Hematopoietic multipotent progenitor cell treated with erythropoietin and hydrocortisone succinate and interleukin-3 and kit ligand, for 8 days (in vitro differentiated cells): ENCODE measurements around the gene PAPSS1.
A peak's percentile ranks its signal among the peaks of the same experiment; 100 is the strongest.
"Not testable (repeated sequence)": the region's sequence is repeated elsewhere in the genome, so short reads cannot be mapped to it uniquely, and the experiment has no call there.

Experiments used
- DNase-seq: peaks from one replicate; pipeline ENCODE4 v3.0.0-alpha.2; 2015

The PAPSS1 gene

DNA sequence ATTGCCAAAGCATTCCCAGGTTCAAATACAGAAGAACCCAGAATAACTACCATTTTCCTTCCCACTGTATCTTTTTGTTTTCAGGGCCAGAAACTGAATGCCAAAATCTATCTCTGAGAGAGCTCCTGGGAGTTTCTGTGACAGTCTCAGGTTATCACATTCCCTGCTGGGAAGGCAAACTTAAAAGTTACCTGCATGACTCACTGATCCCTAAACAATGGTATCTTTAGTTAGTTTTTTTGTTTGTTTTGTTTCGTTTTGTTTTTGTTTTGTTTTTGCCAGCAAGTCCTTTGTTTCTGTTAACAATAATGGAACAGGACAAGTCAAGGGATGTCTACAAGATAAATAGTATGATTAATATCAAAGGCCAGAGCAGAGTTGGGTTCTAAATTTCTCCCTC lies 34.3 kb downstream of the PAPSS1 start:
- DNase-seq = no peak

- no peak for DNase-seq
Observed at GRCh38 chr4:107683873-107684272, 36.2 kb downstream of the PAPSS1 start.

- DNase-seq = no peak
Observed at GRCh38 chr4:107682306-107682705, 37.7 kb downstream of the PAPSS1 start.

DNA sequence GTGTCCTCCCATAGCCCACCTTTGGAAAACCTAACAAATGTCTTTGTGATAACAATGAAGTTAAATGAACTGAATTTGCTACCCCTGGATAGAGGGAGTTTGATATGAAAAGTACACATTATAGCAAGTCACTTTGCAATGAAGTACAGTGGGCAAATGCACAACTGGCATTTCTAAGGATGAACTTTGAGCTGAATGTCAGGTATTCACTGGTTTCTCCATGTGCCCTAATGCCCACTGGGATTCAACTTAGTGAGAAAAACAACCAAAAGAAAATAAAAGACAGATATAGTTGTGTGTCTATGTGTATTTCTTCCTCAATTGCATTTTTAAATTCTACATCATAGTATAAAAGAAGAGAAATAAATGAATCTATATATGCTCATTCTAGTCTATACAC lies 51.0 kb downstream of the PAPSS1 start:
- DNase-seq = no peak

DNA sequence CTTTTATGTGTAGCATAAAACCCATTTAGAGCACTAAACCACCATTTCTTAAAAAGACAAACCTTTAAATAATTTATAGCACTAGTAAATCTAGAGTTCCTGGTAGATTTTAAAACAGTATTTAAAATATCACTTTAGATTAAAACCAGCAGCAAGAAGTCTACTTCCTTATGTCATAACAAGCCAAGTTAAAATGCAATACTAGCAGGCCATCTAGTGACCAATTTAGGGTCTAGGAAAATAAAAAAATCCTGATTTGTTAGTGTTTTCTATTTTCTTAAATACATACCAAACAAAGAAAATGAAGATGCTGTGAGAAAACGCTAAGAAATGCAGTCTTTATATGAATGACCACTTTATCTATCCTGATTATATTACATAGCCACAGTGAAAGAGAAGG lies 53.9 kb downstream of the PAPSS1 start:
- peak; percentile 35 for DNase-seq

DNA sequence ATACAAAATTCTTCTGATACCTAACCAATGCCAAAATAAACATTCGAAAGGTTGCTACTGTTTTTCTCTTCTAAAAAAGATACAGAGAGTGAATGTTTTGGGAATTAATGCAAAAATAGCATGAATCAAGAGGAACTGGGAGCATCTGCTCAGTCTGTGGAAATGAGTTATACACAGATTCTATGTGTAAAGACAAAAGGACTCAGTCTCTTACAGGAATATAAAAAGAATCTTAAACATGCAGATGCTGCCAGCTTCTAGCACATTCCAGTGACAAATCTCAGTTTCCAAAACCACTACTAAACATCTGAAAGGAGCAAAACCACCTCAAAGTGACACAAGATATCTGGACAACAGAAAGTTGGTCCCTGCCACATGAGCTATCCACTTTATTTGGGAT lies 55.0 kb downstream of the PAPSS1 start:
- no peak for DNase-seq

- no peak for DNase-seq
Observed at GRCh38 chr4:107658400-107659336, 61.4 kb downstream of the PAPSS1 start.

DNA sequence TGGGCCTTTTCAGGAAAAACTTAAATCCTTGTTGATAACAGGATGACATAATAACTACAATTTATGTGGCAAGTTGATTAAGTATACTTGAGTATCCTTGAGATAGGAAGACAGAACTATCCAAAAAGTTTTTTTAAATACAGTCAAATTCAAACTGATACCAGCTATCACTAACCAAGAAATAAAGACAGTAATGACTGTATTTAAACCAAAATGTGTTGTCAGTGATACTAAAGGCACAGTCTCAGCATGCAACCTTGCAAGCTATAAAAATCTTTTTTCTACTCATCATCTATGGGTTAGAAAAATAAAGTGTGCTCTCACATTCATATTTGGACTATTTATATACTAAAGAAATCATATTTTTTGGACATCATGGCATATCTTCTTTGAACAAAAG lies 64.7 kb downstream of the PAPSS1 start:
- no peak for DNase-seq

- DNase-seq = no peak
Observed at GRCh38 chr4:107654694-107655093, 65.3 kb downstream of the PAPSS1 start.

DNA sequence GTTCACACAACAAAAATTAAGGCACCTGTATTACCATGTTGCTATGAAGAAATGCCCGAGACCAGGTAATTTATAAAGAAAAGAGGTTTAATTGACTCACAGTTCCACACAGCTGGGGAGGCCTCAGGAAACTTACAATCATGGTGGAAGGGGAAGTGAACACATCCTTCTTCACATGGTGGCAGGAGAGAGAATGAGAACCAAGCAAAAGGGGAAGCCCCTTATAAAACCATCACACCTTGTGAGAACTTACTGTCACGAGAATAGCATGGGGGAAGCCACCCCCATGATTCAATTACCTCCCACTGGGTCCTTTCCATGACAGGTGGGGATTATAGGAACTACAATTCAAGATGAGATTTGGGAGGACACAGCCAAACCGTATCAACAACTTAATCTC lies 68.6 kb downstream of the PAPSS1 start:
- not testable (repeated sequence) for DNase-seq

DNA sequence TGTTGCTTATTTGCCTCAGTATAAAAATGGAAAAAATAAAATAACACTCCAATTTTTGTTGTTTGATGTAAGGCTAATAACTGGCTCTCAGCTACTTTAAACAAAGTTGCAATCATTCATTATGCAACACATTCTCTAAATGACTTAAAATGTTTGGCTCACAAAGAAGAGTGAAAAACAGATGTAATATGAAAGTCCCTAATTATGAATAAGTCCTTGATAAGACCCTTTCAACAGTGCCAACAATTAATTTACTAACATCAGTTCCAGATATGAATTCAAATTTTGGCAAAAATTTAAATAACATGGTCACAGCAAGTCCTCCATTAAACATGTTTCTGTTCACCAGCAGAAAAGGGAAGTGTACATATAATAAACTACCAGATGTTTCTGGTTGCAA lies 69.8 kb downstream of the PAPSS1 start:
- no peak for DNase-seq

DNA sequence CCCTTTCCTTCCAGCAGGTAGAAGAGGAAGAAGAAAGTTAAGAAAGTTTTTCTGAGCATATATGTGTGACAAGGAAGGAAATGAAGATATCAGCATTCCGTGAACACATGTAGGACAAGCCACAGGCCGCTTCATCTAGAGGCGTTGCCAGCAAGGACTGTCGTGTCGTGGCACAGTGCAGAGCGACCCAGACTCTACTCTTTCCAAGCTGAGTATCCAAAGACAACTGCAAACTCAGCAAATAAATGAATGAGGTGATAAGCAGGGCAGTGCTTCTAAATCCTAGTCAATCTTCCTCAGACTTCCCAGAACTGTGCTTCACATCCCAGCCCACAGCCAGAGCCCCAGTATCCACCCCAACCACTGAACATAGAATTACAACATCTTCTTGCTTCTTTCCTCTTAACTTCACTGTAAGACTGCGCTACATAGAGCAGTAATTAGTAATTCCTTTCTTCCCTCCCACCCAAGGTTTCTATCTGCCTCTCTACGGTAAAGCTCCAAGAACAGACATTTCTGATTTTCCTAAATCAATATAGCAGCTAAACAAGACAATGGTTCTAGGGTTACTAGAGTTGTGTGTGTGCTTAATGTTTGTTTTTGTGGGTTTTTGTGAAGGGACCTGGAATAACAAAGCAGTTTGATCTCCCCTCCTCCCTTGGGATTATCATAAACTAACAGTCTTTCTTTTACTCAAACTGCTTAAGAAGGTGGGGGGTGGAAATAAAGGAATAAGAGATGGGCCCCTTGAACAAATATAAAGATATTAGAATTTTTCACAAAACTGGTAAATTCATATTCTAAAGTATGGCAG lies 71.6 kb downstream of the PAPSS1 start:
- DNase-seq = no peak

- DNase-seq = no peak
Observed at GRCh38 chr4:107647591-107647990, 72.4 kb downstream of the PAPSS1 start.

GRCh38 chr4:107645604-107646003 lies 74.4 kb downstream of the PAPSS1 start:
- no peak for DNase-seq

- DNase-seq = no peak
Observed at GRCh38 chr4:107643021-107643420, 77.0 kb downstream of the PAPSS1 start.

- DNase-seq = no peak
Observed at GRCh38 chr4:107640878-107641277, 79.2 kb downstream of the PAPSS1 start.

- DNase-seq = no peak
Observed at GRCh38 chr4:107640197-107640596, 79.8 kb downstream of the PAPSS1 start.

- no peak for DNase-seq
Observed at GRCh38 chr4:107635735-107636134, 84.3 kb downstream of the PAPSS1 start.

- DNase-seq = no peak
Observed at GRCh38 chr4:107631560-107631959, 88.5 kb downstream of the PAPSS1 start.

DNA sequence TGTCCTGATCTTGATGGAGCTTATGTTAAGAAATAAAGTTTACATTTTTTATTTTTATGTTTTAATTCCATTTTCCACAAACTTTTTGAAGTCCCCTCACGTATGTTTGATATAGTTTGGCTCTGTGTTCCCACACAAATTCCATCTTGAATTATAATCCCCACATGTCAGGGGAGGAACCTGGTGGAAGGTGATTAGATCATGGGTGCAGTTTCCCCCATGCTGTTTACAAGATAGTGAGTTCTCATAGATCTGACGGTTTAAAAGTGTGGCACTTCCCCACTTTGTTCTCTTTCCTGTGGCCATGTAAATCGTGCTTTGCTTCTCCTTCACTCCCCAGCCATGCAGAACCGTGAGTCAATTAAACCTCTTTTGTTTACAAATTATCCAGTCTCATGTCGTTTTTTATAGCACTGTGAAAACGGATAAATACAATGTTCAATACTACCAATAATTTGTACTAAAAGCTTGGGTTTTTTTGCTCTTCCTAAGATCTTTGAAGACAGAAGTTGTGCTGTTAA lies 89.8 kb downstream of the PAPSS1 start:
- peak; percentile 4 for DNase-seq

GRCh38 chr4:107629318-107629717 lies 90.7 kb downstream of the PAPSS1 start:
- no peak for DNase-seq

DNA sequence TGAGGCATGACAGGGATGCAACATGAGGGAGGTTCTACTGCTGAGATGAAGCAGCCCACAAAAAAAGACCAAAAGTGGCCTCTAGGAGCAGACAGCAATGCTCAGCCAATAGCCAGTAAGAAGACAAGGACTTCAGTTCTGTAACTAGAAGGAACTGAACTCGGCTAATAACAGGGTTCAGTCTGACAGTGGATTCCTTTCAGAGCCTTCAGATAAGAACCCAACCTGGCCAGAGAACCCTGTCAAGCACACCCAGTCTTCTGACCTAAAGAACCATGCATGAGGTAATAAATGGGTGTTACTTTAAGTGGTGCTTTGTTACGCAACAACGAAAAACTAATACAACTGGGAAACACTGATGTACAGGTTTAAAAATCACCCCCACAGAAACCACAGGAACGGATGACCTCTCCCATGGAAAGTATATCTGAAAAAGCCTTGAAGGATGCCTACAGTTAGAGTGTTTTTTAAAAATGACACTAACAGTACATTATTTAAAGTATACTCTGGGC lies 94.6 kb downstream of the PAPSS1 start:
- DNase-seq = no peak

DNA sequence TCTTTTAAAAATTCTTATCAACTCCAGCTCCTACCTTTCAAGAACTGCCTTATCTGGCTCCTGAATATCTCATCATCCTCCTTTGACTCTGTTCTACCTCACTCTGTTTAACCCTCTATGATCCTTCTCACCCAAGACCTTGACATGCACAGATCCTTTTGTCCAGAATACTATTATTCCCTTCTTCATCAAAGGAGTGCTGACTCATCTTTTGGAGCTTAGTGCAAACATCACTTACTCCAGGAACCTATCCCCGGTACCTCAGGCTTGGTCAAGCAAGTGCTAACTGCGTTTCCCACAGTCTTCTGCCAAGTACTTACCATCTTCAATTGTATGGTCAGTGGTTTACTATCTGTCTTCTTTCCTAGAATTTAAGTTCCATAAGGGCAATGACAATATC lies 96.0 kb downstream of the PAPSS1 start:
- no peak for DNase-seq

GRCh38 chr4:107622006-107622405 lies 98.0 kb downstream of the PAPSS1 start:
- DNase-seq = no peak
